GM23338 (cell line): ENCODE results near the gene ACOXL. TPM values are rescaled to one million over a fixed set of nuclear protein-coding genes. Genes with fewer than 3 reads are reported as not detected.

Source experiments
- ATAC-seq: fragments of 200-7000 bp; cut with Tn5 transposase; 3 replicates; pipeline ENCODE4 v1.9.1; 2020
- DNase-seq: peaks from one replicate; pipeline ENCODE4 v3.0.0-alpha.2; 2015; ENCODE audit warnings: low spot score
- H2AFZ ChIP-seq: fragments of 200-600 bp; sonication (generic); 2 replicates; pipeline ENCODE4 v1.8.0; 2016; ENCODE audit warnings: antibody characterized with exemption, mild to moderate bottlenecking, moderate library complexity
- H3F3A ChIP-seq: fragments of 200-600 bp; sonication (generic); replicated peaks from 2 replicates; pipeline ENCODE4 v1.8.0; 2017; ENCODE audit warnings: antibody characterized with exemption, mixed run types, low read depth
- H3K27ac ChIP-seq: fragments of 200-600 bp; sonication (generic); 2 replicates; pipeline ENCODE4 v1.6.1; 2016; ENCODE audit warnings: low read depth
- H3K27me3 ChIP-seq: fragments of 200-600 bp; sonication (generic); 2 replicates; pipeline ENCODE4 v1.8.0; 2016; ENCODE audit warnings: mild to moderate bottlenecking, mixed run types, moderate library complexity; ENCODE audit not compliant: insufficient read depth
- H3K36me3 ChIP-seq: fragments of 200-600 bp; sonication (generic); 2 replicates; pipeline ENCODE4 v1.8.0; 2016; ENCODE audit warnings: mild to moderate bottlenecking; ENCODE audit not compliant: insufficient read depth
- H3K4me1 ChIP-seq: fragments of 200-600 bp; sonication (generic); 2 replicates; pipeline ENCODE4 v1.8.0; 2016; ENCODE audit warnings: mild to moderate bottlenecking, moderate library complexity; ENCODE audit not compliant: insufficient read depth
- H3K4me2 ChIP-seq: fragments of 200-600 bp; sonication (generic); 2 replicates; pipeline ENCODE4 v1.7.1; 2017; ENCODE audit warnings: mixed run types
- H3K4me3 ChIP-seq: fragments of 200-600 bp; sonication (generic); 2 replicates; pipeline ENCODE4 v1.6.1; 2016; ENCODE audit warnings: mixed run types
- H3K79me2 ChIP-seq: fragments of 200-600 bp; sonication (generic); replicated peaks from 2 replicates; pipeline ENCODE4 v1.8.0; 2017; ENCODE audit warnings: mild to moderate bottlenecking; ENCODE audit not compliant: insufficient read depth
- H3K9me2 ChIP-seq: fragments of 200-600 bp; sonication (generic); 2 replicates; pipeline ENCODE4 v1.8.0; 2017; ENCODE audit not compliant: insufficient read depth
- H4K20me1 ChIP-seq: fragments of 200-600 bp; sonication (generic); replicated peaks from 2 replicates; pipeline ENCODE4 v1.8.0; 2017; ENCODE audit warnings: mild to moderate bottlenecking; ENCODE audit not compliant: insufficient read depth
- H3K27ac Mint-ChIP-seq: 2 replicates; pipeline ENCODE4 v1.8.0; 2020; ENCODE audit warnings: inconsistent platforms, mild to moderate bottlenecking, moderate library complexity, mixed read lengths
- H3K27me3 Mint-ChIP-seq: 3 replicates; pipeline ENCODE4 v1.8.0; 2022; ENCODE audit warnings: low read depth, mild to moderate bottlenecking, moderate library complexity, mixed read lengths, inconsistent platforms; ENCODE audit not compliant: insufficient read depth, poor library complexity
- H3K36me3 Mint-ChIP-seq: 3 replicates; pipeline ENCODE4 v1.8.0; 2021; ENCODE audit warnings: low read depth, mild to moderate bottlenecking, inconsistent platforms, moderate library complexity, mixed read lengths
- H3K4me1 Mint-ChIP-seq: 3 replicates; pipeline ENCODE4 v1.8.0; 2020; ENCODE audit warnings: mild to moderate bottlenecking, inconsistent platforms, mixed read lengths
- H3K4me3 Mint-ChIP-seq: 3 replicates; pipeline ENCODE4 v1.8.0; 2021; ENCODE audit warnings: moderate library complexity, mild to moderate bottlenecking, inconsistent platforms, mixed read lengths
- H3K9me3 Mint-ChIP-seq: 3 replicates; pipeline ENCODE4 v1.8.0; 2020; ENCODE audit warnings: moderate library complexity, mild to moderate bottlenecking, inconsistent platforms, mixed read lengths
- JUNB ChIP-seq: IDR thresholded peaks from one replicate; pipeline ENCODE4 v1.6.1; 2016; ENCODE audit warnings: antibody characterized with exemption; ENCODE audit not compliant: unreplicated experiment
- polyA plus RNA-seq: library from polyadenylated mRNA; unstranded; fragments of >200 nt; fragmentation: Nextera tagmentation; extraction: Ambion mirVana; gene quantifications from 2 replicates; pipeline ENCODE4 v1.2.1, GENCODE V29; 2016
- total RNA-seq: library from RNA; depleted of rRNA; stranded (reverse); fragments of >200 nt; shearing (Covaris generic); gene quantifications from 2 replicates; pipeline ENCODE4 v1.2.3, GENCODE V29; 2014
- TF ChIP-seq, protein P1 (sequence below): IDR thresholded peaks from one replicate; pipeline ENCODE4 v1.6.1; 2018; ENCODE audit warnings: antibody characterized with exemption; ENCODE audit not compliant: unreplicated experiment
- TF ChIP-seq, protein P2 (sequence below), 2 experiments: fragments of 200-600 bp in 1 of 2; sonication (generic) in 1 of 2; conservative IDR thresholded peaks; 2 replicates each; pipeline versions ENCODE4 v1.5.1 to v1.6.1; 2016 to 2017; ENCODE audit warnings: antibody characterized with exemption in 2 of 2, low read depth in 2 of 2, mild to moderate bottlenecking in 2 of 2, moderate library complexity in 1 of 2
- TF ChIP-seq, protein P3 (sequence below): fragments of 250-450 bp; sonication (Bioruptor Pico); IDR thresholded peaks from 2 replicates; pipeline ENCODE4 v1.5.0; 2020; ENCODE audit warnings: mild to moderate bottlenecking, moderate library complexity

Gene ACOXL
- total and polyA plus RNA-seq, 2 experiments from 2014 or later: 9.0 to 14.7 TPM

DNA sequence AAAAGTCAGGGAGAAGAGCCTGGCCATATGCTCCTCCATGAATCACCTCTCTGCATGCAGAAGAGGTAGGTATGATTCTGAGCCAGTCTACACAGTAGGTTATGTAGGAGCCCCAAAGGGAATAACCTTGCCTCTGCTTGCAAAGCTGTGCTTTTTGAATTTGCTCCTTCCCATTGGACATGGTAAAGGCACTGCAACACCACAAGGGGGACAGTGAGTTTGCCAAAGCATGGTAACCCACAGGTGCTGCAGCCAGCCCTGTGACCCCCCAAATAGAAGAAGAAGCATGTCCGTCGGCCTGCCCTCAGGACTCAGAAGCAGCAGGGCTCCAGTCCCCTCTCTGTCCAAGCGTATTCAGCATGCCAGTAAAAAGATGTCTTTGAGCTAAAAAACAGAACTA is 337.3 kb downstream of the ACOXL start:
- H3K27ac ChIP-seq: no peak overlapping the region
- peak; percentile 36 for DNase-seq
- no peaks in the 10 kb centered on the region for H3K27me3 ChIP-seq
- H3K4me3 Mint-ChIP-seq: no peak overlapping the region
- H3K4me3 ChIP-seq: no peak overlapping the region
- H3K4me2 ChIP-seq: no peak overlapping the region
- H3K27me3 Mint-ChIP-seq: peaks cover 3% of the 10 kb centered on the region
- H2AFZ ChIP-seq: no peak overlapping the region
- no peaks in the 10 kb centered on the region for H3K79me2 ChIP-seq
- H3K9me3 Mint-ChIP-seq: peaks cover 12% of the 10 kb centered on the region
- no peak overlapping the region for H3K27ac Mint-ChIP-seq
- no peaks in the 10 kb centered on the region for H3F3A ChIP-seq
- peaks cover 18% of the 10 kb centered on the region for H3K4me1 Mint-ChIP-seq
- TF ChIP-seq, protein P1, sequence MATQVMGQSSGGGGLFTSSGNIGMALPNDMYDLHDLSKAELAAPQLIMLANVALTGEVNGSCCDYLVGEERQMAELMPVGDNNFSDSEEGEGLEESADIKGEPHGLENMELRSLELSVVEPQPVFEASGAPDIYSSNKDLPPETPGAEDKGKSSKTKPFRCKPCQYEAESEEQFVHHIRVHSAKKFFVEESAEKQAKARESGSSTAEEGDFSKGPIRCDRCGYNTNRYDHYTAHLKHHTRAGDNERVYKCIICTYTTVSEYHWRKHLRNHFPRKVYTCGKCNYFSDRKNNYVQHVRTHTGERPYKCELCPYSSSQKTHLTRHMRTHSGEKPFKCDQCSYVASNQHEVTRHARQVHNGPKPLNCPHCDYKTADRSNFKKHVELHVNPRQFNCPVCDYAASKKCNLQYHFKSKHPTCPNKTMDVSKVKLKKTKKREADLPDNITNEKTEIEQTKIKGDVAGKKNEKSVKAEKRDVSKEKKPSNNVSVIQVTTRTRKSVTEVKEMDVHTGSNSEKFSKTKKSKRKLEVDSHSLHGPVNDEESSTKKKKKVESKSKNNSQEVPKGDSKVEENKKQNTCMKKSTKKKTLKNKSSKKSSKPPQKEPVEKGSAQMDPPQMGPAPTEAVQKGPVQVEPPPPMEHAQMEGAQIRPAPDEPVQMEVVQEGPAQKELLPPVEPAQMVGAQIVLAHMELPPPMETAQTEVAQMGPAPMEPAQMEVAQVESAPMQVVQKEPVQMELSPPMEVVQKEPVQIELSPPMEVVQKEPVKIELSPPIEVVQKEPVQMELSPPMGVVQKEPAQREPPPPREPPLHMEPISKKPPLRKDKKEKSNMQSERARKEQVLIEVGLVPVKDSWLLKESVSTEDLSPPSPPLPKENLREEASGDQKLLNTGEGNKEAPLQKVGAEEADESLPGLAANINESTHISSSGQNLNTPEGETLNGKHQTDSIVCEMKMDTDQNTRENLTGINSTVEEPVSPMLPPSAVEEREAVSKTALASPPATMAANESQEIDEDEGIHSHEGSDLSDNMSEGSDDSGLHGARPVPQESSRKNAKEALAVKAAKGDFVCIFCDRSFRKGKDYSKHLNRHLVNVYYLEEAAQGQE: no peak
- TF ChIP-seq JUNB: no peak
- TF ChIP-seq, protein P2, sequence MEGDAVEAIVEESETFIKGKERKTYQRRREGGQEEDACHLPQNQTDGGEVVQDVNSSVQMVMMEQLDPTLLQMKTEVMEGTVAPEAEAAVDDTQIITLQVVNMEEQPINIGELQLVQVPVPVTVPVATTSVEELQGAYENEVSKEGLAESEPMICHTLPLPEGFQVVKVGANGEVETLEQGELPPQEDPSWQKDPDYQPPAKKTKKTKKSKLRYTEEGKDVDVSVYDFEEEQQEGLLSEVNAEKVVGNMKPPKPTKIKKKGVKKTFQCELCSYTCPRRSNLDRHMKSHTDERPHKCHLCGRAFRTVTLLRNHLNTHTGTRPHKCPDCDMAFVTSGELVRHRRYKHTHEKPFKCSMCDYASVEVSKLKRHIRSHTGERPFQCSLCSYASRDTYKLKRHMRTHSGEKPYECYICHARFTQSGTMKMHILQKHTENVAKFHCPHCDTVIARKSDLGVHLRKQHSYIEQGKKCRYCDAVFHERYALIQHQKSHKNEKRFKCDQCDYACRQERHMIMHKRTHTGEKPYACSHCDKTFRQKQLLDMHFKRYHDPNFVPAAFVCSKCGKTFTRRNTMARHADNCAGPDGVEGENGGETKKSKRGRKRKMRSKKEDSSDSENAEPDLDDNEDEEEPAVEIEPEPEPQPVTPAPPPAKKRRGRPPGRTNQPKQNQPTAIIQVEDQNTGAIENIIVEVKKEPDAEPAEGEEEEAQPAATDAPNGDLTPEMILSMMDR (conservative IDR thresholded peaks at IDR 0.05; ENCODE audit: low read depth in 2 of 2): peak; percentile 49 to 56
- TF ChIP-seq, protein P3, sequence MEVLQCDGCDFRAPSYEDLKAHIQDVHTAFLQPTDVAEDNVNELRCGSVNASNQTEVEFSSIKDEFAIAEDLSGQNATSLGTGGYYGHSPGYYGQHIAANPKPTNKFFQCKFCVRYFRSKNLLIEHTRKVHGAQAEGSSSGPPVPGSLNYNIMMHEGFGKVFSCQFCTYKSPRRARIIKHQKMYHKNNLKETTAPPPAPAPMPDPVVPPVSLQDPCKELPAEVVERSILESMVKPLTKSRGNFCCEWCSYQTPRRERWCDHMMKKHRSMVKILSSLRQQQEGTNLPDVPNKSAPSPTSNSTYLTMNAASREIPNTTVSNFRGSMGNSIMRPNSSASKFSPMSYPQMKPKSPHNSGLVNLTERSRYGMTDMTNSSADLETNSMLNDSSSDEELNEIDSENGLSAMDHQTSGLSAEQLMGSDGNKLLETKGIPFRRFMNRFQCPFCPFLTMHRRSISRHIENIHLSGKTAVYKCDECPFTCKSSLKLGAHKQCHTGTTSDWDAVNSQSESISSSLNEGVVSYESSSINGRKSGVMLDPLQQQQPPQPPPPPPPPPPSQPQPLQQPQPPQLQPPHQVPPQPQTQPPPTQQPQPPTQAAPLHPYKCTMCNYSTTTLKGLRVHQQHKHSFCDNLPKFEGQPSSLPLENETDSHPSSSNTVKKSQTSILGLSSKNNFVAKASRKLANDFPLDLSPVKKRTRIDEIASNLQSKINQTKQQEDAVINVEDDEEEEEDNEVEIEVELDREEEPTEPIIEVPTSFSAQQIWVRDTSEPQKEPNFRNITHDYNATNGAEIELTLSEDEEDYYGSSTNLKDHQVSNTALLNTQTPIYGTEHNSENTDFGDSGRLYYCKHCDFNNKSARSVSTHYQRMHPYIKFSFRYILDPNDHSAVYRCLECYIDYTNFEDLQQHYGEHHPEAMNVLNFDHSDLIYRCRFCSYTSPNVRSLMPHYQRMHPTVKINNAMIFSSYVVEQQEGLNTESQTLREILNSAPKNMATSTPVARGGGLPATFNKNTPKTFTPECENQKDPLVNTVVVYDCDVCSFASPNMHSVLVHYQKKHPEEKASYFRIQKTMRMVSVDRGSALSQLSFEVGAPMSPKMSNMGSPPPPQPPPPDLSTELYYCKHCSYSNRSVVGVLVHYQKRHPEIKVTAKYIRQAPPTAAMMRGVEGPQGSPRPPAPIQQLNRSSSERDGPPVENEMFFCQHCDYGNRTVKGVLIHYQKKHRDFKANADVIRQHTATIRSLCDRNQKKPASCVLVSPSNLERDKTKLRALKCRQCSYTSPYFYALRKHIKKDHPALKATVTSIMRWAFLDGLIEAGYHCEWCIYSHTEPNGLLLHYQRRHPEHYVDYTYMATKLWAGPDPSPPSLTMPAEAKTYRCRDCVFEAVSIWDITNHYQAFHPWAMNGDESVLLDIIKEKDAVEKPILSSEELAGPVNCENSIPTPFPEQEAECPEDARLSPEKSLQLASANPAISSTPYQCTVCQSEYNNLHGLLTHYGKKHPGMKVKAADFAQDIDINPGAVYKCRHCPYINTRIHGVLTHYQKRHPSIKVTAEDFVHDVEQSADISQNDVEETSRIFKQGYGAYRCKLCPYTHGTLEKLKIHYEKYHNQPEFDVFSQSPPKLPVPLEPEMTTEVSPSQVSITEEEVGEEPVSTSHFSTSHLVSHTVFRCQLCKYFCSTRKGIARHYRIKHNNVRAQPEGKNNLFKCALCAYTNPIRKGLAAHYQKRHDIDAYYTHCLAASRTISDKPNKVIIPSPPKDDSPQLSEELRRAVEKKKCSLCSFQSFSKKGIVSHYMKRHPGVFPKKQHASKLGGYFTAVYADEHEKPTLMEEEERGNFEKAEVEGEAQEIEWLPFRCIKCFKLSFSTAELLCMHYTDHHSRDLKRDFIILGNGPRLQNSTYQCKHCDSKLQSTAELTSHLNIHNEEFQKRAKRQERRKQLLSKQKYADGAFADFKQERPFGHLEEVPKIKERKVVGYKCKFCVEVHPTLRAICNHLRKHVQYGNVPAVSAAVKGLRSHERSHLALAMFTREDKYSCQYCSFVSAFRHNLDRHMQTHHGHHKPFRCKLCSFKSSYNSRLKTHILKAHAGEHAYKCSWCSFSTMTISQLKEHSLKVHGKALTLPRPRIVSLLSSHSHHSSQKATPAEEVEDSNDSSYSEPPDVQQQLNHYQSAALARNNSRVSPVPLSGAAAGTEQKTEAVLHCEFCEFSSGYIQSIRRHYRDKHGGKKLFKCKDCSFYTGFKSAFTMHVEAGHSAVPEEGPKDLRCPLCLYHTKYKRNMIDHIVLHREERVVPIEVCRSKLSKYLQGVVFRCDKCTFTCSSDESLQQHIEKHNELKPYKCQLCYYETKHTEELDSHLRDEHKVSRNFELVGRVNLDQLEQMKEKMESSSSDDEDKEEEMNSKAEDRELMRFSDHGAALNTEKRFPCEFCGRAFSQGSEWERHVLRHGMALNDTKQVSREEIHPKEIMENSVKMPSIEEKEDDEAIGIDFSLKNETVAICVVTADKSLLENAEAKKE (CRISPR knock-in tag): no peak
- H4K20me1 ChIP-seq: no peaks in the 10 kb centered on the region
- peaks cover 7% of the 10 kb centered on the region; the same call in 1 of the 2 replicates for H3K4me1 ChIP-seq
- H3K36me3 Mint-ChIP-seq: peaks cover 11% of the 10 kb centered on the region
- no peaks in the 10 kb centered on the region for H3K9me2 ChIP-seq
- ATAC-seq: peak; percentile 65
- peaks cover 4% of the 10 kb centered on the region for H3K36me3 ChIP-seq
